Subcutaneous adipose tissue (tissue), 4 donors: Measurements from ENCODE around the gene PLXDC2. TPM values are rescaled to one million over a fixed set of nuclear protein-coding genes. Genes with fewer than 3 reads are reported as not detected.

ENCODE experiments used
- total RNA-seq, 4 donors: library from RNA; depleted of rRNA; stranded (reverse); fragments of >200 nt; gene quantifications; one replicate each; pipeline ENCODE4 v1.1.0, GENCODE V29; 2016
- TF ChIP-seq, protein P1 (sequence below): fragments of 450-650 bp; IDR thresholded peaks from one replicate; pipeline ENCODE4 v1.5.1; 2016; ENCODE audit warnings: low read depth, mild to moderate bottlenecking, control low read depth, antibody characterized with exemption, moderate library complexity

PLXDC2 gene
- total RNA-seq, 4 donors from 2014 or later, result 47.7 to 117 (median 84.3) TPM

DNA sequence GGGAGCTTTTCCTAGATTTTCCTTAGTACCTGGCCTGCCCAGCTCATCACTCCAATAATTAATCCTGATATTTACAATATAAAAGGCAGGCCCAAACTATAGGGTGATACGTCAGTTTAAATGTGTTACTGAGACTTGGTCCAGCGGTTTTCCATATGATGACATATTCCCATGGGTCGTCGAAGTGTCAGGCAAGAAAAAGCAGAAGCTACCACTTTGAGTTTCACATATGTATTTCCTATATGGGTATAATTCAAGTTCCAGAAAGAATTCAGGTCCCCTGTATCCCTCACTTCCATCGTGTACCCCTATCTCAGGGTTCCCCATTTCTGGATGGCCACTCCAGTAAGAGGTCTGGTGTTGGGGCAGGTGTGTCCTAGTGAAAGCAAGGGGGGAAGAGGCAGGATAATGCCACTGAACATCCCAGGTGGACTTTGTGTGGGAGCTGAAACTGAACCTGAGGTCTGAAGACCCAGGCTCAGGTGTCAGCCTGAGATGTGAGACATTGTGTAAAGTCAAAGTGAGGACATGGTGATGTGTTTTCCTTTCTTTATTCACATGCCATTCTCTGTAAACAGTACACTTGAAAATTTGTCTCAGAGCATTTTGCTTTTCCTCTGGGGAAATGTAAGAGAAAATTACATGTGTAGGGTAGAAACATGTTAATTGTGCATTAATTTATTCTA is 167.8 kb downstream of the PLXDC2 start:
- TF ChIP-seq, protein P1, sequence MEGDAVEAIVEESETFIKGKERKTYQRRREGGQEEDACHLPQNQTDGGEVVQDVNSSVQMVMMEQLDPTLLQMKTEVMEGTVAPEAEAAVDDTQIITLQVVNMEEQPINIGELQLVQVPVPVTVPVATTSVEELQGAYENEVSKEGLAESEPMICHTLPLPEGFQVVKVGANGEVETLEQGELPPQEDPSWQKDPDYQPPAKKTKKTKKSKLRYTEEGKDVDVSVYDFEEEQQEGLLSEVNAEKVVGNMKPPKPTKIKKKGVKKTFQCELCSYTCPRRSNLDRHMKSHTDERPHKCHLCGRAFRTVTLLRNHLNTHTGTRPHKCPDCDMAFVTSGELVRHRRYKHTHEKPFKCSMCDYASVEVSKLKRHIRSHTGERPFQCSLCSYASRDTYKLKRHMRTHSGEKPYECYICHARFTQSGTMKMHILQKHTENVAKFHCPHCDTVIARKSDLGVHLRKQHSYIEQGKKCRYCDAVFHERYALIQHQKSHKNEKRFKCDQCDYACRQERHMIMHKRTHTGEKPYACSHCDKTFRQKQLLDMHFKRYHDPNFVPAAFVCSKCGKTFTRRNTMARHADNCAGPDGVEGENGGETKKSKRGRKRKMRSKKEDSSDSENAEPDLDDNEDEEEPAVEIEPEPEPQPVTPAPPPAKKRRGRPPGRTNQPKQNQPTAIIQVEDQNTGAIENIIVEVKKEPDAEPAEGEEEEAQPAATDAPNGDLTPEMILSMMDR, result no peak

DNA sequence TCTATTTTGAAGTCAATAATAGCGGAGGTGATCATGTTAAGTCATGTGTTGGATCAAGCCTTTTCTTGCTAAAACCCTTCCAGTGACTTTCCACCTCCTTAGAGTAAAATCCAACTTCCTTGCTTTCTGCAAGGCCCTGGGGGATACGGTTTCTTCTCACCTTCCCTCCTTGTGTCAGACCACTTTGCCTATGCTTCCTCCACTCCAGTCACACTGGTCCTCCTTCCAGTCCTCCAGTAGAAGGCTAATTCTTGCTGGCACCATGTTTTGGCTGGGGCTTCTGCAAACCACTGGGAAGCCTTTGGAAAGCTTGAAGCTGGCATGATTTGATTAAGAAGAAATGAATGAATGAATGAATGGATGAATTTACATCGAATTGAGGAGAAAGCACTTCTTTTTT is 169.5 kb downstream of the PLXDC2 start:
- TF ChIP-seq, protein P1, result no peak

DNA sequence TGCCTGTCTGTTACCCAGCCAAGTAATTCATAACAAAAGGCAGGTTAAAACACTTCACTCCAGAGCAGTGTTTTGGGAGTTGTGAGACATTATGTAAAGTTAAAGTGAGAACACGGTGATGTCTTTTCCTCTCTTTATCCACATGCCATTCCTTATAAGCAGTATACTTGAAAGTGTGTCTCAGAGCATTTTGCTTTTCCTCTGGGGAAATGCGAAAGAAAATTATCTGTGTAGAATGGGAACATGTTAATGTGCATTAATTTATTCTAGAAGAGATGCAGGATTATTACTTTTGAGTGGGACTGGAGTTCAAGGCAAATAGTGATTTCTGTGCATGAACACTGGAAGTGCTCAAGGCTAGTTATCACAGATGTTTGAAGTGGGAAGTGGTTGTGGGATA is 170.4 kb downstream of the PLXDC2 start:
- TF ChIP-seq, protein P1, result no peak

DNA sequence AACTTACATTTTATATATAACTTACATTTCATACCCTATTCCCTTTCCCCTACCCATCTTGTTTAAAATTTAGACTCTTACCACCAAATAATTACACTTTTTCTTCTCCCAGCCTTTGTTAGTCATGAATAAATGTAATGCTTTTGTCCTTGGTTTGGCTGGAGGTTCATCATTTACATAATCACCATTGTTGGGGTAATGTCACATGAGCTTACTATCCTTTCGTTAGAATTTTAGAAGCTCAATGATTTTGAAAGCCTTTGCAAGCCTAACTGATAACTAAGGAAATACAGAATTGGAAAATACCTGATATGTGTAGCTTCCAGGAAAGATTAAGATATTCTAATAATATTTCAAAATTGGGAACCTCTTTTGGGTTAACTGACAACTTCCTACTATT is 171.7 kb downstream of the PLXDC2 start:
- TF ChIP-seq, protein P1, result no peak

DNA sequence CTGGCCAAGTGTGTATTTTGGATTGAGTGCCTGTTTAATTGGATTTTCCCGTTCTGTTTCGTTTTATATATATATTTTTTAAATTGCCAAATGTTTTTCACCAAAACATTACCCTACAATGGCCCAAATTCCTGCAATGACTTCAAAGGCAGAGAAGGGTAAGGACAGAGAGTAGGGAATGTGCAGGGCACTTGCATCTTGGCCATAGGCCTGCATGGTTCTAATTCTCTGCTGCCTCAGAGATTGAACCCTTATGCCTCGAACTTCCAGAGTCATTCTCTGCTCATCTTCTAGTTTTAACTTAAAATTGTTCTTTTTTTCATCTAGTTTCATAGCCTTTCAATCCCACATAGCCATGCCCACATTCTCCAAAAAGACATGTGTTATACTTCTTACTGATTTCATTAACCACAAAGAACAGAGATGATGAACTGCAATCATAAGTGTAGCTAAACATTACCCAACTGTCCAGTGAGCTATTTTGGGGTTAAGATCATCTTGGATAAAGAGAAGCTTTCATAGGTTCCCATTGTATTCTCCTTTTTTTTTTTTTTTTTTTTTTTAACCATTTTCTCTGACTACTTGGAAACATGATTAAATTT is 177.6 kb downstream of the PLXDC2 start:
- TF ChIP-seq, protein P1, result no peak

DNA sequence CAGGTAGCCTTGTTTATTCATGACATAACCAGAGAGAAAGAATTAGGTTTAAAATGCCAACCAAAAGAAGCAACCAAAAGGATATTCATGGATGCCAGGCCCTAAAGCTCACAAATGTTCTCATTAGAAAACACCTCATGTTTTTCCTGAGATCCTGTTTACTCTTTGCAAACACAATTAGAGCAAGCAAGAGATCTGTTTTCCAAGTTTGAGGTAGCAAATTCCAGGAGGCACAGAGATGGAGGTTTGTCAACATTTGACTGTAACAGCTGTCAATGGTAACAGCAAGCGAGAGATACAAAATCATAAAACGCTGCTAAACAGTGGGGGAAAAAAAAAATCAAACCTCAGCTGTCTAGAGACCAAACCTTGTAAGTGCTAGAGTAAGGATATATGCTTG is 182.2 kb downstream of the PLXDC2 start:
- TF ChIP-seq, protein P1, result no peak

DNA sequence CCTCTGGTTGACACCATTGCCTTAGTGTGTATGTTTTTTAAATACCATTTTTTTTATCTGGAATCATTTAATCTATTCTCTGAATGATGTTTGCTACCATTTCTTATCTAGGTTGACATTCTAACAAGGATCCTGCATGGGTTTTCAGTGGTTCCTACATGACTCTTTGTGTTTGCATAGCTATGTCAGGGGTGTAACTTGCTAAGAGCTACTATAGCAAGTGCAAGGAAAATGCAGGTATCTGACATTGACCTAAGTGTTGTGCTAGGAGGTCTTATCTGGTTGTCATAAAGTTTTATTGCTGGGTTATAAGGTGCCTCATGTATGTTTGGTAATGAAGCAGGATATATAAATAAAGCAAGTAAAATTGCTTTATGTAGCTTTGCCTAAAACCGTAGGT is 183.2 kb downstream of the PLXDC2 start:
- TF ChIP-seq, protein P1, result no peak
